Measurements from ENCODE around the gene ZFAND3. TPM values are rescaled to one million over a fixed set of nuclear protein-coding genes. Genes with fewer than 3 reads are reported as not detected.

The ZFAND3 gene
- total and polyA plus RNA-seq, 2 of the 4 experiments (the other 2 are of a cell fraction), result 10.9 to 26.7 TPM

DNA sequence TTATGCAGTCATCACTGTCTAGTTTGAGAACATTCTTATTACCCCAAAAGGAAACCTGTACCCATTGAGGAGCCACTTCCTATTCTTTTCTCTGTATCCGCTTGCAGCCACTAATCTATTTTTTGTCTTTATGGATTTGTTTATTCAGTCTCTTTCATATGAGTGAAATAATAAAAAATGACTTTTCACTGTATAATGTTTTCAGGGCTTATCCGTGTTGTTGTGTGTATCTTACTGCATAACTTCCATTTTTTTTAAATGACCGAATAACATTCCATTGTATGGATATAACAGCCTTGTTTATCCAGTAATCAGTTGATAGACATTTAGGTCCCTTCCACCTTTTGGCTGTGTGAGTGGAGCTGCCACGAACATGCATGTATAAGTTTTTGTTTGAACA, 86.6 kb downstream of the ZFAND3 start:
- Histone ChIP-seq H2BK120ac (ENCODE audit: low read depth, low read length) (no peak overlapping the region), H2BK20ac (ENCODE audit: low read depth, low read length) (no peak overlapping the region), H3K9me3 (ENCODE audit: control insufficient read depth, insufficient read depth, low read length) (no peaks in the 10 kb centered on the region), H2AK9ac (replicated peaks; ENCODE audit: low read depth, low read length, poor library complexity) (no peak overlapping the region), H3K79me1 (ENCODE audit: low read depth in 1 of 2, low read length in 2 of 2) (peaks cover 15 to 79% of the 10 kb centered on the region in 2 experiments), H3K9ac (ENCODE audit: low read depth, low read length) (no peak overlapping the region), H2AFZ (replicated peaks; ENCODE audit: low read length, poor library complexity) (no peak overlapping the region), H3K4me1 (ENCODE audit: control insufficient read depth, insufficient read depth, low read length) (peaks cover 2% of the 10 kb centered on the region), H3K4me3 (ENCODE audit: insufficient read depth, low read depth, low read length) (no peak overlapping the region), H3K4ac (ENCODE audit: low read depth, low read length) (no peak overlapping the region), H4K20me1 (ENCODE audit: insufficient read depth, low read length) (peaks cover 86% of the 10 kb centered on the region), H4K5ac (ENCODE audit: low read depth, low read length) (no peak overlapping the region), H3K27ac (ENCODE audit: insufficient read depth, low read length) (no peak overlapping the region), H2BK5ac (ENCODE audit: low read depth, low read length, poor library complexity, severe bottlenecking) (peak overlapping the region; percentile 29), H2AK5ac (ENCODE audit: low read depth, low read length) (no peak overlapping the region; the same call in 1 of the 2 replicates), H3K18ac (ENCODE audit: low read depth, low read length) (no peak overlapping the region), H4K91ac (ENCODE audit: insufficient read depth, low read depth, low read length) (no peak overlapping the region), H4K8ac (ENCODE audit: low read depth in 2 of 2, low read length in 2 of 2) (no peak overlapping the region), H3K4me2 (ENCODE audit: low read depth, low read length) (no peak overlapping the region; the same call in 1 of the 2 replicates), H3K14ac (replicated peaks; ENCODE audit: low read depth, low read length) (no peak overlapping the region; the same call in 1 of the 2 replicates), H3K27me3 (ENCODE audit: control insufficient read depth, insufficient read depth, low read length) (no peaks in the 10 kb centered on the region), H3K23ac (ENCODE audit: low read depth, low read length) (no peak overlapping the region), H3K9me1 (ENCODE audit: insufficient read depth, low read length) (peaks cover 15% of the 10 kb centered on the region), H3K36me3 (ENCODE audit: control insufficient read depth, insufficient read depth, low read length) (no peaks in the 10 kb centered on the region), H2BK15ac (ENCODE audit: low read depth, low read length) (no peak overlapping the region), H3K56ac (ENCODE audit: extremely low read depth, insufficient read depth, low read length) (no peak overlapping the region)
- no peak for TF ChIP-seq MXI1 (IDR thresholded peaks at IDR 0.05; ENCODE audit: borderline replicate concordance, low read depth, low read length)
- TF ChIP-seq CEBPB (IDR thresholded peaks at IDR 0.05; ENCODE audit: low read depth, low read length), result no peak
- TF ChIP-seq, protein P1, sequence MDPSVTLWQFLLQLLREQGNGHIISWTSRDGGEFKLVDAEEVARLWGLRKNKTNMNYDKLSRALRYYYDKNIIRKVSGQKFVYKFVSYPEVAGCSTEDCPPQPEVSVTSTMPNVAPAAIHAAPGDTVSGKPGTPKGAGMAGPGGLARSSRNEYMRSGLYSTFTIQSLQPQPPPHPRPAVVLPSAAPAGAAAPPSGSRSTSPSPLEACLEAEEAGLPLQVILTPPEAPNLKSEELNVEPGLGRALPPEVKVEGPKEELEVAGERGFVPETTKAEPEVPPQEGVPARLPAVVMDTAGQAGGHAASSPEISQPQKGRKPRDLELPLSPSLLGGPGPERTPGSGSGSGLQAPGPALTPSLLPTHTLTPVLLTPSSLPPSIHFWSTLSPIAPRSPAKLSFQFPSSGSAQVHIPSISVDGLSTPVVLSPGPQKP (IDR thresholded peaks at IDR 0.05; ENCODE audit: borderline replicate concordance, low read depth, low read length), result no peak
- no peak for TF ChIP-seq BHLHE40 (IDR thresholded peaks at IDR 0.05; ENCODE audit: low read depth, low read length)
- TF ChIP-seq RCOR1 (IDR thresholded peaks at IDR 0.05; ENCODE audit: insufficient replicate concordance, low read length), result no peak
- TF ChIP-seq MAZ (IDR thresholded peaks at IDR 0.05; ENCODE audit: borderline replicate concordance, low read depth, low read length), result no peak
- TF ChIP-seq POLR2A (IDR thresholded peaks at IDR 0.05; ENCODE audit: low read depth, low read length), result no peak
- TF ChIP-seq, protein P2, sequence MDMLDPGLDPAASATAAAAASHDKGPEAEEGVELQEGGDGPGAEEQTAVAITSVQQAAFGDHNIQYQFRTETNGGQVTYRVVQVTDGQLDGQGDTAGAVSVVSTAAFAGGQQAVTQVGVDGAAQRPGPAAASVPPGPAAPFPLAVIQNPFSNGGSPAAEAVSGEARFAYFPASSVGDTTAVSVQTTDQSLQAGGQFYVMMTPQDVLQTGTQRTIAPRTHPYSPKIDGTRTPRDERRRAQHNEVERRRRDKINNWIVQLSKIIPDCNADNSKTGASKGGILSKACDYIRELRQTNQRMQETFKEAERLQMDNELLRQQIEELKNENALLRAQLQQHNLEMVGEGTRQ (IDR thresholded peaks at IDR 0.05; ENCODE audit: low read depth, low read length), result no peak
- no peak for TF ChIP-seq NFE2L2 (IDR thresholded peaks at IDR 0.05; ENCODE audit: low read depth, low read length)
- TF ChIP-seq, protein P3, sequence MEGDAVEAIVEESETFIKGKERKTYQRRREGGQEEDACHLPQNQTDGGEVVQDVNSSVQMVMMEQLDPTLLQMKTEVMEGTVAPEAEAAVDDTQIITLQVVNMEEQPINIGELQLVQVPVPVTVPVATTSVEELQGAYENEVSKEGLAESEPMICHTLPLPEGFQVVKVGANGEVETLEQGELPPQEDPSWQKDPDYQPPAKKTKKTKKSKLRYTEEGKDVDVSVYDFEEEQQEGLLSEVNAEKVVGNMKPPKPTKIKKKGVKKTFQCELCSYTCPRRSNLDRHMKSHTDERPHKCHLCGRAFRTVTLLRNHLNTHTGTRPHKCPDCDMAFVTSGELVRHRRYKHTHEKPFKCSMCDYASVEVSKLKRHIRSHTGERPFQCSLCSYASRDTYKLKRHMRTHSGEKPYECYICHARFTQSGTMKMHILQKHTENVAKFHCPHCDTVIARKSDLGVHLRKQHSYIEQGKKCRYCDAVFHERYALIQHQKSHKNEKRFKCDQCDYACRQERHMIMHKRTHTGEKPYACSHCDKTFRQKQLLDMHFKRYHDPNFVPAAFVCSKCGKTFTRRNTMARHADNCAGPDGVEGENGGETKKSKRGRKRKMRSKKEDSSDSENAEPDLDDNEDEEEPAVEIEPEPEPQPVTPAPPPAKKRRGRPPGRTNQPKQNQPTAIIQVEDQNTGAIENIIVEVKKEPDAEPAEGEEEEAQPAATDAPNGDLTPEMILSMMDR (conservative IDR thresholded peaks at IDR 0.05; ENCODE audit: low read depth, low read length), result no peak
- no peak for TF ChIP-seq SMC3 (IDR thresholded peaks at IDR 0.05; ENCODE audit: low read depth, low read length)
- no peak for TF ChIP-seq MAFK (IDR thresholded peaks at IDR 0.05; ENCODE audit: low read depth, low read length)
- no TSS peak for BruUV-seq (replicated peaks)
- intact Hi-C loops (cut with micrococcal nuclease), result loop anchor here (1.0 kb wide), 1 partner anchor 9 kb away; no protein-coding TSS in a partner anchor
- in situ Hi-C loops (cut with MboI; ENCODE audit: low sequenced_read_pairs), result no loop called here
- dilution Hi-C loops (cut with HindIII; ENCODE audit: low sequenced_read_pairs, unreplicated experiment), result no loop called here
- CTCF ChIA-PET, result no interaction called here
- POLR2A ChIA-PET (ENCODE audit: unreplicated experiment), result no interaction called here
- DNase-seq (peak; percentile 28), ATAC-seq (ENCODE audit: low read depth) (peak; percentile 67)
- no CpG with 5 or more reads among the region's 4 CpGs for WGBS, 2 experiments (ENCODE audit: extremely low coverage in 2 of 2, insufficient read length in 1 of 2)

Data from IMR-90 (cell line).